ENCODE data around the gene INSC. TPM values are rescaled to one million over a fixed set of nuclear protein-coding genes. Genes with fewer than 3 reads are reported as not detected.

Gene INSC
- polyA plus RNA-seq, 1 donor from 2014 or later = 0.12 TPM

DNA sequence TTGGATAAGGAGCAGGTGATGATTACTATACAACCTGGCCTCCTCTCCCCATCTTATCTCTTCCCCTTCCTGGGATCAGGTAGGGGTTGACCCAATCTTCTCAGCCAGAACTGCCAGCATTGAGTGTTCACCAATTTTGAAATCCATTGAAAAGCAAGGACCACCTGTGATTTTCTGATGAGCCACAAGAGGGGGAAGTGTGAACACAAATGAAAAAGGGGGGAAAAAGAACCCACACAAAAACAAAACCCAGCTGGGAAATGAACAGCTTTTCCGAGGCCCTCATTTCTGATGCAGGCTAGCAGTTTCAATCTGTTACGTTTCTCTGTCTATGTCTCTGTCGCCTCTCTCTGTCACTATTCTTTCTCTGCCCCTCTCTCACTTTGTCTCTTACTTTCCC, 161.9 kb downstream of the INSC start:
- no peaks in the 10 kb centered on the region for H3K79me2 ChIP-seq (replicated peaks; ENCODE audit: insufficient read depth, low read length)
- H3K4me3 ChIP-seq (ENCODE audit: low read length) = no peak overlapping the region
- H3K27me3 ChIP-seq (ENCODE audit: insufficient read depth, low read depth, low read length) = no peaks in the 10 kb centered on the region
- H3K9me3 ChIP-seq (ENCODE audit: low read length) = no peaks in the 10 kb centered on the region
- no peaks in the 10 kb centered on the region for H4K20me1 ChIP-seq (ENCODE audit: insufficient read depth)
- H3K27ac ChIP-seq (ENCODE audit: low read length) = no peak overlapping the region
- no peak overlapping the region for H3K4me2 ChIP-seq (ENCODE audit: low read length)
- H3K36me3 ChIP-seq (ENCODE audit: insufficient read depth, low read length) = no peaks in the 10 kb centered on the region
- H2AFZ ChIP-seq (ENCODE audit: low read depth, low read length) = no peak overlapping the region
- H3K9me2 ChIP-seq (ENCODE audit: insufficient read depth, low read length) = no peaks in the 10 kb centered on the region
- H3K9ac ChIP-seq (ENCODE audit: low read length) = no peak overlapping the region
- TF ChIP-seq RAD21 (conservative IDR thresholded peaks at IDR 0.05) = peak; percentile 85
- TF ChIP-seq POLR2AphosphoS5 (IDR thresholded peaks at IDR 0.05) = no peak
- no peak for TF ChIP-seq EZH2 (IDR thresholded peaks at IDR 0.05; ENCODE audit: borderline replicate concordance, insufficient read depth, low read length, poor library complexity, severe bottlenecking)
- TF ChIP-seq, protein P1, sequence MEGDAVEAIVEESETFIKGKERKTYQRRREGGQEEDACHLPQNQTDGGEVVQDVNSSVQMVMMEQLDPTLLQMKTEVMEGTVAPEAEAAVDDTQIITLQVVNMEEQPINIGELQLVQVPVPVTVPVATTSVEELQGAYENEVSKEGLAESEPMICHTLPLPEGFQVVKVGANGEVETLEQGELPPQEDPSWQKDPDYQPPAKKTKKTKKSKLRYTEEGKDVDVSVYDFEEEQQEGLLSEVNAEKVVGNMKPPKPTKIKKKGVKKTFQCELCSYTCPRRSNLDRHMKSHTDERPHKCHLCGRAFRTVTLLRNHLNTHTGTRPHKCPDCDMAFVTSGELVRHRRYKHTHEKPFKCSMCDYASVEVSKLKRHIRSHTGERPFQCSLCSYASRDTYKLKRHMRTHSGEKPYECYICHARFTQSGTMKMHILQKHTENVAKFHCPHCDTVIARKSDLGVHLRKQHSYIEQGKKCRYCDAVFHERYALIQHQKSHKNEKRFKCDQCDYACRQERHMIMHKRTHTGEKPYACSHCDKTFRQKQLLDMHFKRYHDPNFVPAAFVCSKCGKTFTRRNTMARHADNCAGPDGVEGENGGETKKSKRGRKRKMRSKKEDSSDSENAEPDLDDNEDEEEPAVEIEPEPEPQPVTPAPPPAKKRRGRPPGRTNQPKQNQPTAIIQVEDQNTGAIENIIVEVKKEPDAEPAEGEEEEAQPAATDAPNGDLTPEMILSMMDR (IDR thresholded peaks at IDR 0.05; ENCODE audit: poor library complexity, severe bottlenecking) = peak; percentile 80
- TF ChIP-seq MXI1 (conservative IDR thresholded peaks at IDR 0.05; ENCODE audit: poor library complexity, severe bottlenecking) = no peak
- TF ChIP-seq SMC3 (conservative IDR thresholded peaks at IDR 0.05; ENCODE audit: poor library complexity) = peak; percentile 86
- TF ChIP-seq EP300 (conservative IDR thresholded peaks at IDR 0.05; ENCODE audit: poor library complexity, severe bottlenecking) = no peak
- no peaks in the 10 kb centered on the region for H3F3A ChIP-seq (ENCODE audit: insufficient read depth, low read length, poor library complexity, severe bottlenecking)

GRCh38 chr11:15278128-15278527, 163.4 kb downstream of the INSC start:
- no peaks in the 10 kb centered on the region for H3K79me2 ChIP-seq (replicated peaks; ENCODE audit: insufficient read depth, low read length)
- no peak overlapping the region for H3K9ac ChIP-seq (ENCODE audit: low read length)
- no peaks in the 10 kb centered on the region for H3K9me2 ChIP-seq (ENCODE audit: insufficient read depth, low read length)
- H4K20me1 ChIP-seq (ENCODE audit: insufficient read depth) = no peaks in the 10 kb centered on the region
- H3K4me2 ChIP-seq (ENCODE audit: low read length) = no peak overlapping the region
- H3F3A ChIP-seq (ENCODE audit: insufficient read depth, low read length, poor library complexity, severe bottlenecking) = no peaks in the 10 kb centered on the region
- H3K27ac ChIP-seq (ENCODE audit: low read length) = no peak overlapping the region
- no peaks in the 10 kb centered on the region for H3K27me3 ChIP-seq (ENCODE audit: insufficient read depth, low read depth, low read length)
- no peaks in the 10 kb centered on the region for H3K9me3 ChIP-seq (ENCODE audit: low read length)
- H2AFZ ChIP-seq (ENCODE audit: low read depth, low read length) = no peak overlapping the region
- no peak overlapping the region for H3K4me3 ChIP-seq (ENCODE audit: low read length)
- TF ChIP-seq MXI1 (conservative IDR thresholded peaks at IDR 0.05; ENCODE audit: poor library complexity, severe bottlenecking) = no peak
- TF ChIP-seq, protein P1 (IDR thresholded peaks at IDR 0.05; ENCODE audit: poor library complexity, severe bottlenecking) = no peak
- no peak for TF ChIP-seq REST (IDR thresholded peaks at IDR 0.05; ENCODE audit: borderline replicate concordance)
- no peak for TF ChIP-seq SMC3 (conservative IDR thresholded peaks at IDR 0.05; ENCODE audit: poor library complexity)
- no peak for TF ChIP-seq TAF1 (IDR thresholded peaks at IDR 0.05; ENCODE audit: low read depth)
- TF ChIP-seq EZH2 (IDR thresholded peaks at IDR 0.05; ENCODE audit: borderline replicate concordance, insufficient read depth, low read length, poor library complexity, severe bottlenecking) = no peak
- H3K36me3 ChIP-seq (ENCODE audit: insufficient read depth, low read length) = no peaks in the 10 kb centered on the region
